ENCODE data around the gene PSME2. TPM values are rescaled to one million over a fixed set of nuclear protein-coding genes. Genes with fewer than 3 reads are reported as not detected.

PSME2 gene
- total RNA-seq, 1 experiment from 2014 or later, result 288 TPM

DNA sequence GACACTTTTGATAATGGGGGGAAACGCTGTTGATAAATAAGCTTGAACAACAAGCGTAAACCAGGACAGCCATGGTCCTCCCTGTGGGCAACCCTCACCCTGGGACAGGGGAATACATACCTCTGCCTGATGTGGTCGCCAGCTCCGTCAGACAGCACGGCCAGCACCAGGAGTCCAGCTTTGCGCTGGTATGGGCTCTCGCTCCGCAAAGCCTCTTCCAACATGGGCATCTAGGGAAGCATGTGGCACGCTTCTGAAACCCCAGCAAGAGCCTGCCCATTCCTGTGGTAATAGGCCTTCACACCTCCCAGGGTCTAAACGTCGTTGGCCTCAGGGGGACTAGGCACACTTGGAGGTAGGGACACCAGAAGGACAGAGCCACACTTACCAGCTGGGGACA lies 39.3 kb upstream of the PSME2 start:
- no TSS peak for BruUV-seq (replicated peaks)
- Mint-ChIP-seq H3K9me3 (ENCODE audit: low read depth, unreplicated experiment) (no peaks in the 10 kb centered on the region), H3K27ac (ENCODE audit: unreplicated experiment) (no peak overlapping the region), H3K4me3 (ENCODE audit: low read depth, unreplicated experiment) (no peak overlapping the region), H3K27me3 (ENCODE audit: unreplicated experiment) (no peaks in the 10 kb centered on the region), H3K4me1 (ENCODE audit: low read depth, unreplicated experiment) (peaks cover 22% of the 10 kb centered on the region), H3K36me3 (ENCODE audit: insufficient read depth, unreplicated experiment) (peaks cover 75% of the 10 kb centered on the region)
- TF ChIP-seq, protein P1, sequence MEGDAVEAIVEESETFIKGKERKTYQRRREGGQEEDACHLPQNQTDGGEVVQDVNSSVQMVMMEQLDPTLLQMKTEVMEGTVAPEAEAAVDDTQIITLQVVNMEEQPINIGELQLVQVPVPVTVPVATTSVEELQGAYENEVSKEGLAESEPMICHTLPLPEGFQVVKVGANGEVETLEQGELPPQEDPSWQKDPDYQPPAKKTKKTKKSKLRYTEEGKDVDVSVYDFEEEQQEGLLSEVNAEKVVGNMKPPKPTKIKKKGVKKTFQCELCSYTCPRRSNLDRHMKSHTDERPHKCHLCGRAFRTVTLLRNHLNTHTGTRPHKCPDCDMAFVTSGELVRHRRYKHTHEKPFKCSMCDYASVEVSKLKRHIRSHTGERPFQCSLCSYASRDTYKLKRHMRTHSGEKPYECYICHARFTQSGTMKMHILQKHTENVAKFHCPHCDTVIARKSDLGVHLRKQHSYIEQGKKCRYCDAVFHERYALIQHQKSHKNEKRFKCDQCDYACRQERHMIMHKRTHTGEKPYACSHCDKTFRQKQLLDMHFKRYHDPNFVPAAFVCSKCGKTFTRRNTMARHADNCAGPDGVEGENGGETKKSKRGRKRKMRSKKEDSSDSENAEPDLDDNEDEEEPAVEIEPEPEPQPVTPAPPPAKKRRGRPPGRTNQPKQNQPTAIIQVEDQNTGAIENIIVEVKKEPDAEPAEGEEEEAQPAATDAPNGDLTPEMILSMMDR (IDR thresholded peaks at IDR 0.05; ENCODE audit: unreplicated experiment), result no peak
- CTCF ChIA-PET, result no interaction called here
- intact Hi-C loops (cut with micrococcal nuclease; ENCODE audit: unreplicated experiment), result no loop called here
- DNase-seq, result no peak

DNA sequence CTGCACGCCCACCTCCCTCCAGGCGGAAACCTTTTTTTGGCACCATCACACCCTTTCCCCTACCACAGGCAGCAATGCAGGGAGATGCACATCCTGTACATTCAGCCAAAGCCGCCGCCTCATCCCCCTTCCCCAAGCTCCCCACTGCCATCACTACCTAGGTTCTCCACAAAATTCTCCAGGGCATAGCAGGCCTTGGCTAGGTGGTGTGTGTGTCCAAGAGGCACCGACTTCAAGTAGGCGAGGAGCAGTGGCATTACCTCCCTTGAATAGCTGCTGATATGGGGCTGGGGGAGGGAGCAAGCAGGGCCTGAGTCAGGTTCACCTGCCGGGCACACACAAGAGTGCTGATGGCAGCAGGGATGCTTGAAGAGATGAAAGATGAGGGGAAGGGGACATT lies 38.6 kb upstream of the PSME2 start:
- H3K4me1 Mint-ChIP-seq (ENCODE audit: low read depth, unreplicated experiment), result peaks cover 22% of the 10 kb centered on the region
- intact Hi-C loops (cut with micrococcal nuclease; ENCODE audit: unreplicated experiment), result no loop called here
- H3K9me3 Mint-ChIP-seq (ENCODE audit: low read depth, unreplicated experiment), result no peaks in the 10 kb centered on the region
- CTCF ChIA-PET, result no interaction called here
- BruUV-seq (replicated peaks), result no TSS peak
- H3K36me3 Mint-ChIP-seq (ENCODE audit: insufficient read depth, unreplicated experiment), result peaks cover 78% of the 10 kb centered on the region
- DNase-seq, result no peak
- H3K27me3 Mint-ChIP-seq (ENCODE audit: unreplicated experiment), result no peaks in the 10 kb centered on the region
- TF ChIP-seq, protein P1 (IDR thresholded peaks at IDR 0.05; ENCODE audit: unreplicated experiment), result no peak
- H3K27ac Mint-ChIP-seq (ENCODE audit: unreplicated experiment), result no peak overlapping the region
- no peak overlapping the region for H3K4me3 Mint-ChIP-seq (ENCODE audit: low read depth, unreplicated experiment)

DNA sequence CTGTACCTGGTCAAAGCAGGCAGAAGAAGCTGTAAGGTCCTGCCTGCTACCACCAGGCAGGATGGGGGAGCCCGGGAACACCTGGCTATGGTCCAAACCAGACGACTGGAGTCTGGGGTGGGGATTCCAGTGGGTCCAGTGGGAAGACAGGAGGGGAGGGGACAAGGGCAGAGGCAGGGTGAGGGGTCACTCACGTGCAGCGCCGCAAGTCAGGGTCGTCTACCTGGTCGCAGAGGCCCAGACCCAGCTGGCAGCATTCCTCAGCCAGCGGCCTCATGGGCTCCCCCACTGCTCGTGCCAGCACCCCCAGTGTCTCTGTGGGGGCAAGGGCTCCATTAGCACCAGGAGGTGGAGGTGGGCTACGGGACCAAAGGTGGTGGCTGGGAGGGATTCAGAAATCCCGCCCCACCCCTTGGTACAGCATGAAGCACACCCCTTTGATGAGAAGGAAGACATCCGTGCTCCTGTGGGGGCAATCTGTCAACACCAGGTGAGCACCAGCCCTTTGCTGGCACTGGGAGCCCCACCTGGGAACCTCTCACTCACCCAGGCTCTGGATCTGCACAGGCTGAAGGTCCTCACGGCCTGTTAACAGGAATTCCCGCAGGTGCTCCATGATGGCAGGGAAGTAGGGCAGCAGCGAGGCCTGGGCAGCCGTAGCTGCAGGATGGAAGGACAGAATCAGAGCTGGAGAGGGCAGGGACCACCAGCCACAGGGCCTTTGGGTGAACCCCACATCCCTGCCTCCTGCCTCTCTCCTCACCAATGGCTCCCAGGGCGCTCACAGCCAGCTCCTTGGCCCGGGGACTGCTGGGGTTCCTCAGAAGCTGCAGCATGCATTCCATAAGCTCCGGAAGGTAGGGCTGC lies 37.9 kb upstream of the PSME2 start:
- Mint-ChIP-seq H3K36me3 (ENCODE audit: insufficient read depth, unreplicated experiment) (peaks cover 78% of the 10 kb centered on the region), H3K27ac (ENCODE audit: unreplicated experiment) (no peak overlapping the region), H3K27me3 (ENCODE audit: unreplicated experiment) (no peaks in the 10 kb centered on the region), H3K4me1 (ENCODE audit: low read depth, unreplicated experiment) (peaks cover 18% of the 10 kb centered on the region), H3K4me3 (ENCODE audit: low read depth, unreplicated experiment) (no peak overlapping the region), H3K9me3 (ENCODE audit: low read depth, unreplicated experiment) (no peaks in the 10 kb centered on the region)
- no peak for DNase-seq
- CTCF ChIA-PET, result no interaction called here
- intact Hi-C loops (cut with micrococcal nuclease; ENCODE audit: unreplicated experiment), result no loop called here
- no TSS peak for BruUV-seq (replicated peaks)
- TF ChIP-seq, protein P1 (IDR thresholded peaks at IDR 0.05; ENCODE audit: unreplicated experiment), result no peak

DNA sequence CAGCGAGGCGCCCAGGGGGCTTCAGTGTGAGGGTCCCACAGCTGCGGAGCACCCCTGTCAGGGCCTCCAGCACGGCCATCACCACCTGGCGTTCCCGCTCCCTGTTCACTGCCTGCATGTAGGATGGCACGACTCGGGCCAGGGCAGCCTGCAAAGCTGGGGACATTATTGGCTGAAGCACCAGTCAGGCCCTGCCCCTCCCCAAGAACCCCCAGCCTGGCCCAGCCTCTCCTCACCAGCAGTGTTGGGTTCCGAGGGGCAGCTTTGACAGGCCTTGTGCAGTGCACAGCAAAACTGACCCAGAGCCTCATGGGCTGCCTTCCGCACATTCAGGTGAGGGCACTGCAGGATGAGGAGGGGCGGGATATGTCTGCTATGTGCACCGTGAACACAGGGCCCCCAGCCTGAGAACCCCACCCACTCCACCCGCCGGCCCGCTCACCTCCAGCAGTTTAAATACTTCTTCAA lies 36.6 kb upstream of the PSME2 start:
- peak overlapping the region; percentile 13 for H3K27ac Mint-ChIP-seq (ENCODE audit: unreplicated experiment)
- H3K27me3 Mint-ChIP-seq (ENCODE audit: unreplicated experiment), result no peaks in the 10 kb centered on the region
- peaks cover 70% of the 10 kb centered on the region for H3K36me3 Mint-ChIP-seq (ENCODE audit: insufficient read depth, unreplicated experiment)
- no TSS peak for BruUV-seq (replicated peaks)
- TF ChIP-seq, protein P1 (IDR thresholded peaks at IDR 0.05; ENCODE audit: unreplicated experiment), result no peak
- H3K4me1 Mint-ChIP-seq (ENCODE audit: low read depth, unreplicated experiment), result peaks cover 12% of the 10 kb centered on the region
- H3K9me3 Mint-ChIP-seq (ENCODE audit: low read depth, unreplicated experiment), result no peaks in the 10 kb centered on the region
- intact Hi-C loops (cut with micrococcal nuclease; ENCODE audit: unreplicated experiment), result no loop called here
- CTCF ChIA-PET, result no interaction called here
- DNase-seq, result no peak
- H3K4me3 Mint-ChIP-seq (ENCODE audit: low read depth, unreplicated experiment), result no peak overlapping the region
